IMR-90 (cell line): ENCODE results near the gene FMN1. TPM values are rescaled to one million over a fixed set of nuclear protein-coding genes. Genes with fewer than 3 reads are reported as not detected.

Source experiments
- ATAC-seq: fragments of 200-7000 bp; cut with Tn5 transposase; 2 replicates; pipeline ENCODE4 v1.9.1; 2020; ENCODE audit warnings: low read depth, mild to moderate bottlenecking, moderate library complexity
- BruUV-seq: library from RNA; stranded (reverse); fragments of 400-500 nt; replicated peaks from 2 replicates; lab custom pipeline; 2021; lab: Mats Ljungman, UMichigan
- CTCF ChIA-PET: fragments of 300-600 bp; formaldehyde crosslinking; extraction: SDS; loops from one replicate; lab custom pipeline; 2021; ENCODE audit warnings: antibody characterized with exemption; lab: Yijun Ruan, JAX
- POLR2A ChIA-PET: fragments of 300-600 bp; sonication (Branson Sonifier 250); formaldehyde crosslinking; loops from one replicate; lab custom pipeline; 2022; ENCODE audit warnings: antibody characterized with exemption; ENCODE audit not compliant: unreplicated experiment; lab: Charles Lee
- DNase-seq: peaks from one replicate; pipeline ENCODE4 v3.0.0; 2013
- H2AFZ ChIP-seq: replicated peaks from 2 replicates; pipeline ENCODE3; 2013; ENCODE audit warnings: low read length, mild to moderate bottlenecking; ENCODE audit not compliant: poor library complexity
- H2AK5ac ChIP-seq: 2 replicates; pipeline ENCODE4 v1.6.1; 2013; ENCODE audit warnings: low read depth, low read length, inconsistent platforms
- H2AK9ac ChIP-seq: replicated peaks from 2 replicates; pipeline ENCODE3; 2013; ENCODE audit warnings: mild to moderate bottlenecking, low read depth, low read length, moderate library complexity; ENCODE audit not compliant: poor library complexity
- H2BK120ac ChIP-seq: 2 replicates; pipeline ENCODE4 v1.6.1; 2013; ENCODE audit warnings: low read depth, low read length, inconsistent platforms
- H2BK15ac ChIP-seq: 3 replicates; pipeline ENCODE4 v1.6.1; 2013; ENCODE audit warnings: low read depth, low read length, inconsistent platforms
- H2BK20ac ChIP-seq: 2 replicates; pipeline ENCODE4 v1.6.1; 2013; ENCODE audit warnings: low read depth, mild to moderate bottlenecking, inconsistent platforms, low read length, moderate library complexity
- H2BK5ac ChIP-seq: 2 replicates; pipeline ENCODE4 v1.6.1; 2013; ENCODE audit warnings: mild to moderate bottlenecking, low read depth, low read length, inconsistent platforms; ENCODE audit not compliant: poor library complexity, severe bottlenecking
- H3K14ac ChIP-seq: replicated peaks from 2 replicates; pipeline ENCODE4 v1.6.1; 2013; ENCODE audit warnings: low read depth, low read length, inconsistent platforms
- H3K18ac ChIP-seq: 2 replicates; pipeline ENCODE4 v1.6.1; 2013; ENCODE audit warnings: low read depth, low read length, control low read depth
- H3K23ac ChIP-seq: 2 replicates; pipeline ENCODE4 v1.6.1; 2013; ENCODE audit warnings: low read depth, low read length, inconsistent platforms
- H3K27ac ChIP-seq: 2 replicates; pipeline ENCODE4 v1.5.1; 2013; ENCODE audit warnings: mild to moderate bottlenecking, control low read depth, low read length; ENCODE audit not compliant: insufficient read depth
- H3K27me3 ChIP-seq: 2 replicates; pipeline ENCODE4 v1.6.1; 2013; ENCODE audit warnings: low read length; ENCODE audit not compliant: control insufficient read depth, insufficient read depth
- H3K36me3 ChIP-seq: 2 replicates; pipeline ENCODE4 v1.6.1; 2013; ENCODE audit warnings: low read length, mixed read lengths; ENCODE audit not compliant: control insufficient read depth, insufficient read depth
- H3K4ac ChIP-seq: 2 replicates; pipeline ENCODE4 v1.6.1; 2013; ENCODE audit warnings: low read depth, low read length, inconsistent platforms
- H3K4me1 ChIP-seq: 2 replicates; pipeline ENCODE4 v1.6.1; 2013; ENCODE audit warnings: low read length, mixed read lengths; ENCODE audit not compliant: control insufficient read depth, insufficient read depth
- H3K4me2 ChIP-seq: 2 replicates; pipeline ENCODE4 v1.6.1; 2013; ENCODE audit warnings: low read depth, mild to moderate bottlenecking, control low read depth, low read length, moderate library complexity
- H3K4me3 ChIP-seq: 2 replicates; pipeline ENCODE4 v1.5.1; 2013; ENCODE audit warnings: low read depth, mild to moderate bottlenecking, control low read depth, low read length, moderate library complexity; ENCODE audit not compliant: insufficient read depth
- H3K56ac ChIP-seq: 2 replicates; pipeline ENCODE4 v1.6.1; 2013; ENCODE audit warnings: low read length, inconsistent platforms; ENCODE audit not compliant: insufficient read depth; ENCODE audit errors: extremely low read depth
- H3K79me1 ChIP-seq, 2 experiments: 2 replicates each; pipeline ENCODE4 v1.6.1; 2013; ENCODE audit warnings: low read length in 2 of 2, inconsistent platforms in 1 of 2, low read depth in 1 of 2
- H3K9ac ChIP-seq: 2 replicates; pipeline ENCODE4 v1.6.1; 2013; ENCODE audit warnings: low read depth, low read length, control low read depth
- H3K9me1 ChIP-seq: 2 replicates; pipeline ENCODE4 v1.6.1; 2013; ENCODE audit warnings: low read length, inconsistent platforms; ENCODE audit not compliant: insufficient read depth
- H3K9me3 ChIP-seq: 2 replicates; pipeline ENCODE4 v1.6.1; 2013; ENCODE audit warnings: low read length; ENCODE audit not compliant: control insufficient read depth, insufficient read depth
- H4K20me1 ChIP-seq: 2 replicates; pipeline ENCODE4 v1.6.1; 2013; ENCODE audit warnings: low read length, inconsistent platforms; ENCODE audit not compliant: insufficient read depth
- H4K5ac ChIP-seq: 2 replicates; pipeline ENCODE4 v1.6.1; 2013; ENCODE audit warnings: mild to moderate bottlenecking, low read depth, low read length, control low read depth
- H4K8ac ChIP-seq, 2 experiments: 2 replicates each; pipeline ENCODE4 v1.6.1; 2013; ENCODE audit warnings: low read depth in 2 of 2, low read length in 2 of 2, control low read depth in 1 of 2, inconsistent platforms in 1 of 2
- H4K91ac ChIP-seq: 2 replicates; pipeline ENCODE4 v1.6.1; 2013; ENCODE audit warnings: low read depth, low read length, inconsistent platforms; ENCODE audit not compliant: insufficient read depth
- BHLHE40 ChIP-seq: fragments of 150-350 bp; IDR thresholded peaks from 2 replicates; pipeline ENCODE4 v1.6.1; 2016; ENCODE audit warnings: mild to moderate bottlenecking, low read depth, low read length
- CEBPB ChIP-seq: IDR thresholded peaks from 2 replicates; pipeline ENCODE4 v1.6.1; 2012; ENCODE audit warnings: low read depth, low read length, improper control_type of control experiment
- FOS ChIP-seq: fragments of 150-350 bp; IDR thresholded peaks from 2 replicates; pipeline ENCODE4 v1.6.1; 2016; ENCODE audit warnings: low read depth, low read length
- MAFK ChIP-seq: IDR thresholded peaks from 2 replicates; pipeline ENCODE4 v1.6.1; 2012; ENCODE audit warnings: low read depth, low read length, improper control_type of control experiment
- MAZ ChIP-seq: IDR thresholded peaks from 2 replicates; pipeline ENCODE4 v1.6.1; 2012; ENCODE audit warnings: low read depth, mild to moderate bottlenecking, low read length, improper control_type of control experiment, moderate library complexity, borderline replicate concordance
- MXI1 ChIP-seq: IDR thresholded peaks from 2 replicates; pipeline ENCODE4 v1.6.1; 2012; ENCODE audit warnings: low read depth, mild to moderate bottlenecking, low read length, moderate library complexity, borderline replicate concordance
- NFE2L2 ChIP-seq: fragments of 150-350 bp; IDR thresholded peaks from 2 replicates; pipeline ENCODE4 v1.6.1; 2016; ENCODE audit warnings: low read depth, mild to moderate bottlenecking, low read length
- POLR2A ChIP-seq: IDR thresholded peaks from 2 replicates; pipeline ENCODE4 v1.6.1; 2012; ENCODE audit warnings: mild to moderate bottlenecking, low read depth, low read length
- RAD21 ChIP-seq: IDR thresholded peaks from 2 replicates; pipeline ENCODE4 v1.6.1; 2012; ENCODE audit warnings: low read length, improper control_type of control experiment
- RCOR1 ChIP-seq: IDR thresholded peaks from 2 replicates; pipeline ENCODE4 v1.6.1; 2012; ENCODE audit warnings: mild to moderate bottlenecking, low read length, improper control_type of control experiment; ENCODE audit not compliant: insufficient replicate concordance
- RFX5 ChIP-seq: IDR thresholded peaks from 2 replicates; pipeline ENCODE4 v1.8.0; 2012; ENCODE audit warnings: low read depth, mild to moderate bottlenecking, low read length, moderate library complexity
- SMC3 ChIP-seq: fragments of 150-350 bp; IDR thresholded peaks from 2 replicates; pipeline ENCODE4 v1.6.1; 2016; ENCODE audit warnings: low read depth, mild to moderate bottlenecking, antibody characterized with exemption, low read length, moderate library complexity
- USF2 ChIP-seq: fragments of 150-350 bp; IDR thresholded peaks from 2 replicates; pipeline ENCODE4 v1.6.1; 2017; ENCODE audit warnings: mild to moderate bottlenecking, antibody characterized with exemption, low read length, low read depth
- WGBS, 2 experiments: methylation state at CpG; one replicate each; pipeline versions ENCODE4 v1.1.5 to v1.1.7; 2013; ENCODE audit warnings: missing lambda C conversion rate in 2 of 2; ENCODE audit not compliant: insufficient read length in 1 of 2; ENCODE audit errors: extremely low coverage in 2 of 2; 5-methylcytosine and 5-hydroxymethylcytosine counted together
- dilution Hi-C: fragments of 300-500 bp; cut with HindIII; formaldehyde crosslinking; loops from one replicate; pipeline ENCODE4 v1.14.3; 2018; ENCODE audit warnings: low sequenced_read_pairs; ENCODE audit not compliant: unreplicated experiment
- in situ Hi-C: fragments of 300-500 bp; cut with MboI; formaldehyde crosslinking; loops from 3 replicates; pipeline ENCODE4 v1.14.3; 2019; ENCODE audit warnings: low sequenced_read_pairs, inconsistent platforms, mixed read lengths
- intact Hi-C: fragments of 100-400 bp; cut with micrococcal nuclease; formaldehyde crosslinking; loops from 2 replicates; pipeline ENCODE4 v1.10.0; 2022
- polyA plus RNA-seq, 3 experiments: library from polyadenylated mRNA; depleted of rRNA; stranded (reverse); fragments of >200 nt; gene quantifications; 2 replicates each; pipeline ENCODE4 v1.2.3, GENCODE V29; 2012; ENCODE audit warnings: low replicate concordance in 1 of 3
- total RNA-seq: library from RNA; depleted of rRNA; stranded (reverse); fragments of >200 nt; gene quantifications from 2 replicates; pipeline ENCODE4 v1.2.3, GENCODE V29; 2012
- TF ChIP-seq, protein P1 (sequence below): conservative IDR thresholded peaks from 2 replicates; pipeline ENCODE4 v1.5.1; 2012; ENCODE audit warnings: mild to moderate bottlenecking, low read depth, low read length, improper control_type of control experiment
- TF ChIP-seq, protein P2 (sequence below): fragments of 150-350 bp; IDR thresholded peaks from 2 replicates; pipeline ENCODE4 v1.6.1; 2016; ENCODE audit warnings: low read depth, mild to moderate bottlenecking, low read length, moderate library complexity, borderline replicate concordance

FMN1 gene
- total and polyA plus RNA-seq, 2 of the 4 experiments (the other 2 are of a cell fraction) = 7.3 to 17.6 TPM

DNA sequence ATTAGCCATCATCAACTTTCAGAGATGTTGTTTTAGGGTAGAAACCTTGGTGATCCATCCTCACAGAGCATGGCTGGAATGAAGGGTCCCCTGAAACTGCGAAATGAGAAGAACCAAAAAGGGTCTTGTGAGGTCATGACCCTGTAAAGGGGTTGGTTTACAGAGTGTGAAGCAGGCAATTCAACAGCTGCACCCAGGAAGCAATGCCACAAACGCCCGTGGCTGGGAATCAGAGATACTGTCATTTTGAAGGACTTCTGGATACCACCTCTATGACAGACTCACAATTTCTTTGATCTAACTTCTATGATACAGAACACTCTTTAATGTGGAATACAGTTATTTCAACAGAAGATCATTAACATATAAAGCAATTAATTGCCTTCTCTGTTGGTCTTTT, 397.7 kb downstream of the FMN1 start:
- Histone ChIP-seq H3K36me3 (peaks cover 5% of the 10 kb centered on the region; the same call in 1 of the 2 replicates), H3K4ac (peak overlapping the region; percentile 33), H3K9ac (no peak overlapping the region), H4K5ac (peak overlapping the region; percentile 30; the same call in 1 of the 2 replicates), H2BK5ac (peak overlapping the region; percentile 0), H3K4me2 (no peak overlapping the region), H2AK5ac (peak overlapping the region; percentile 29; the same call in 1 of the 2 replicates), H2BK15ac (no peak overlapping the region), H4K20me1 (no peaks in the 10 kb centered on the region), H2BK120ac (peak overlapping the region; percentile 32; the same call in 1 of the 2 replicates), H3K4me3 (no peak overlapping the region), H3K4me1 (peaks cover 7% of the 10 kb centered on the region), H4K8ac (peak overlapping the region in 1 of 2 experiments; percentile 13; a peak in 1 of 4 replicates), H3K14ac (no peak overlapping the region), H3K18ac (no peak overlapping the region), H2BK20ac (peak overlapping the region; percentile 5; the same call in 1 of the 2 replicates), H2AFZ (no peak overlapping the region), H3K23ac (no peak overlapping the region), H3K27me3 (no peaks in the 10 kb centered on the region), H2AK9ac (no peak overlapping the region), H3K9me1 (peaks cover 8% of the 10 kb centered on the region; the same call in 1 of the 2 replicates), H3K56ac (no peak overlapping the region), H3K79me1 (peaks cover 14 to 43% of the 10 kb centered on the region in 2 experiments; a peak in 3 of 4 replicates), H4K91ac (peak overlapping the region; percentile 24; the same call in 1 of the 2 replicates), H3K9me3 (no peaks in the 10 kb centered on the region), H3K27ac (no peak overlapping the region)
- BruUV-seq = no TSS peak
- DNase-seq (no peak), ATAC-seq (no peak)
- ChIA-PET CTCF (no interaction called here), POLR2A (no interaction called here)
- in situ Hi-C loops = no loop called here
- intact Hi-C loops = no loop called here
- no CpG with 5 or more reads among the region's 3 CpGs for WGBS, 2 experiments
- dilution Hi-C loops = no loop called here
- TF ChIP-seq FOS (no peak), NFE2L2 (no peak), RAD21 (no peak), RFX5 (no peak), RCOR1 (no peak), MXI1 (no peak), MAZ (no peak), POLR2A (no peak), BHLHE40 (no peak), MAFK (no peak), SMC3 (no peak), USF2 (no peak), CEBPB (no peak)
- TF ChIP-seq, protein P1, sequence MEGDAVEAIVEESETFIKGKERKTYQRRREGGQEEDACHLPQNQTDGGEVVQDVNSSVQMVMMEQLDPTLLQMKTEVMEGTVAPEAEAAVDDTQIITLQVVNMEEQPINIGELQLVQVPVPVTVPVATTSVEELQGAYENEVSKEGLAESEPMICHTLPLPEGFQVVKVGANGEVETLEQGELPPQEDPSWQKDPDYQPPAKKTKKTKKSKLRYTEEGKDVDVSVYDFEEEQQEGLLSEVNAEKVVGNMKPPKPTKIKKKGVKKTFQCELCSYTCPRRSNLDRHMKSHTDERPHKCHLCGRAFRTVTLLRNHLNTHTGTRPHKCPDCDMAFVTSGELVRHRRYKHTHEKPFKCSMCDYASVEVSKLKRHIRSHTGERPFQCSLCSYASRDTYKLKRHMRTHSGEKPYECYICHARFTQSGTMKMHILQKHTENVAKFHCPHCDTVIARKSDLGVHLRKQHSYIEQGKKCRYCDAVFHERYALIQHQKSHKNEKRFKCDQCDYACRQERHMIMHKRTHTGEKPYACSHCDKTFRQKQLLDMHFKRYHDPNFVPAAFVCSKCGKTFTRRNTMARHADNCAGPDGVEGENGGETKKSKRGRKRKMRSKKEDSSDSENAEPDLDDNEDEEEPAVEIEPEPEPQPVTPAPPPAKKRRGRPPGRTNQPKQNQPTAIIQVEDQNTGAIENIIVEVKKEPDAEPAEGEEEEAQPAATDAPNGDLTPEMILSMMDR = no peak
- TF ChIP-seq, protein P2, sequence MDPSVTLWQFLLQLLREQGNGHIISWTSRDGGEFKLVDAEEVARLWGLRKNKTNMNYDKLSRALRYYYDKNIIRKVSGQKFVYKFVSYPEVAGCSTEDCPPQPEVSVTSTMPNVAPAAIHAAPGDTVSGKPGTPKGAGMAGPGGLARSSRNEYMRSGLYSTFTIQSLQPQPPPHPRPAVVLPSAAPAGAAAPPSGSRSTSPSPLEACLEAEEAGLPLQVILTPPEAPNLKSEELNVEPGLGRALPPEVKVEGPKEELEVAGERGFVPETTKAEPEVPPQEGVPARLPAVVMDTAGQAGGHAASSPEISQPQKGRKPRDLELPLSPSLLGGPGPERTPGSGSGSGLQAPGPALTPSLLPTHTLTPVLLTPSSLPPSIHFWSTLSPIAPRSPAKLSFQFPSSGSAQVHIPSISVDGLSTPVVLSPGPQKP = no peak
